IPS DF 19.7 (cell line): ENCODE results near the gene DLG2.

Experiments used
- DNase-seq: peaks from one replicate; pipeline ENCODE4 v3.0.0-alpha.2; 2013; ENCODE audit warnings: low read depth, low spot score

Gene DLG2

DNA sequence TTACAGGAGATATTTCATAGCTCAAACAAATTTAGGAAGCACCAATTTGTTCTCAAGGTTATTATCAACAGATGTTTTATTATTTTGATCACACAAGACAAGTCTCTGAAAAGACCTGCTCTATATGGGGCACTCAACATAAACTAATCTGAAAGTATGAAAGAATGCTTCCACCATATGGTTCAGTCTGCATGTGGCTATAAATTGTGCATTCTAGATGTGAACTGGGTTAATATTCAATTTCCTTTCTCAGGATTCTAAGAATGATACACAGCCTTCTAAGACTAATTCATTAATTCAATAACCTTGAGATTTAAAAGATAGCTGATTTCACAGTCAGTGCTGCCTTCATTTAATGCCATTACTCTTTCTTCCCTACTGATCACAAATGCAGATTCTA lies 1489.6 kb downstream of the DLG2 start:
- no peak for DNase-seq

- DNase-seq = no peak
Measured at GRCh38 chr11:84136926-84137325, 1490.2 kb downstream of the DLG2 start.

GRCh38 chr11:84130646-84131427 lies 1496.3 kb downstream of the DLG2 start:
- no peak for DNase-seq

- no peak for DNase-seq
Measured at GRCh38 chr11:84129961-84130576, 1497.1 kb downstream of the DLG2 start.

DNA sequence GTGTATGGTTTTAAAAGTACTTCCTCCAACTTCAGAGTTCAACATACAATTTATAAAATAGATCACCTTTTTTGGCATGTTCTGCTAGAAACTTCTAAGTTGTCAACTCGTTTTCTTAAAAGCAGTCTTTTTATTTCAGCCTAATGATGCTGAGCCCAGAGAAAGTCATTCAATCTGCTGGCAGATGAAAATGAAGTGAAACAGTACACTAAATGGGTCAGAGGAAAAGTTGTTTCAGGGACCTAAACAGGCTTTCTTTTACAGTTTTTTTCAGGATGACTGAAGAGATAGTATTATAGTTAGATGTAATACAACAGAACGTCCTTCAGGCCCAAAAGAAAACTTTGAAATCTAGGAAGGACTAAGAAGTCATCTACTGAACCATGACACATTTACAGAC lies 1498.3 kb downstream of the DLG2 start:
- DNase-seq = no peak

DNA sequence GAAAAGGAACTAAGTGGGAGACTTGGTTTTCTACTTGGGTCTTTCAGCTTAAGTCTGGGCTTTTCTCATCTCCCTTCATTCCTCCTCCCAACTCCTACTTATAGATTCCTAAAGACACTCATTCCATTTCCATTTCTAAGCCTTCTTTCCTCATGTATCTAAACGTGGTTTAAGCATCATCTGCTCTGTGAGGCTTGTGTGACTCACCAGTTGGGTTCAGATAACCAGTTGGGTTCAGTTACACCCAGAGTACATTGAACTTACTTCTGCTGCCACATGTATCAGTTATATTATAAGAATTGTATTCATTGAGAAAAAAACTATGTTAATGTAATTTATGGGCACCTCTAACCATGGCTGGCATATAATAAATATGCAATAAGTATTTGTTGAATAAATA lies 1509.8 kb downstream of the DLG2 start:
- no peak for DNase-seq

GRCh38 chr11:84106541-84106940 lies 1520.6 kb downstream of the DLG2 start:
- DNase-seq = no peak

- DNase-seq = no peak
Measured at GRCh38 chr11:84105148-84105547, 1522.0 kb downstream of the DLG2 start.

- no peak for DNase-seq
Measured at GRCh38 chr11:84103096-84103495, 1524.0 kb downstream of the DLG2 start.

GRCh38 chr11:84097186-84097585 lies 1530.0 kb downstream of the DLG2 start:
- no peak for DNase-seq

GRCh38 chr11:84091212-84091986 lies 1535.7 kb downstream of the DLG2 start:
- no peak for DNase-seq

DNA sequence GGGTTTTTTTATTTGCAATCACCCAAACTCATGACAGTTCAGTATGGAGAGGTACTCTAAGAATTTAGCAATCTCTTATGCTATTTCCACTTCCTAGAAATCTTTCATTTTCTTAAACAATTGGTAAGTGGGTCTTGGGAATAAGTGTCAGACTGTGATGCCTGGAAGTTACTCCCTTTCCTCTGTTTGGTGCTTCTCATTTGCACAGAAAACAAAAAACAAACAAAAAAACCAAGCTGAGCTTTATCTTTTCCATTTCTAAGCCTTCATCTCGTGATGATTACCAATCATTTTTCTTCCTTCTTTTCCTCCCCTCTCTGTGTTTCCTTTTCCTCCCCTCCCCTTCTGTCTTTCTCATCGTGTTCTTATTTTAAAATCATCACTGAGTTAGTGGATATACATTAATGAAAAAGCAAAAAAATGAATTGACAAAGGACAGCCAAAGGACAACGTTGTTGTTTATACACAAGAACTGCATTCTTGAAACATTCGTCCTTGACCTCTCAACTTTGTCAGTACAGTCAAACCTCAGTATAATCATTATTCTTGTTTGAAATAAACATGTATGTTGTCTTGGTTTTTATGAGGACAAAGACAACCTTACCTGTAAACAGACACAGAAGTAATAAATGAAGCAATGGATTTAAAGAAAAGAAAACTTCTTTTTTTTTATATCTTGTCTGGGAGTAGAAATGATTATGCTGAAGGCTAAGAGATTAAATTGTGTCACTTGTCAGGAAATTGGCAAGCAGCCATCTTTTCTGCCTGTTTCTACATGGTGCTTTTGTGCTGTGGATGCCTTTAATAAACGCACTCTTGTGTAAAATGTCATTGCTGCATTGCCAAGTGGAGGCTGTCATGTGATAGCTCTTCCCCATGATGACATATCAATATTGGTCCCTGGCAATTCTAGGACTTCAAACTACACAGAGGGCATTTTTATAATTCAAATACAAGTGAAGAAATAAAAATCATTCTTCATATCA lies 1537.8 kb downstream of the DLG2 start:
- DNase-seq = no peak

GRCh38 chr11:84071851-84072250 lies 1555.3 kb downstream of the DLG2 start:
- DNase-seq = no peak

DNA sequence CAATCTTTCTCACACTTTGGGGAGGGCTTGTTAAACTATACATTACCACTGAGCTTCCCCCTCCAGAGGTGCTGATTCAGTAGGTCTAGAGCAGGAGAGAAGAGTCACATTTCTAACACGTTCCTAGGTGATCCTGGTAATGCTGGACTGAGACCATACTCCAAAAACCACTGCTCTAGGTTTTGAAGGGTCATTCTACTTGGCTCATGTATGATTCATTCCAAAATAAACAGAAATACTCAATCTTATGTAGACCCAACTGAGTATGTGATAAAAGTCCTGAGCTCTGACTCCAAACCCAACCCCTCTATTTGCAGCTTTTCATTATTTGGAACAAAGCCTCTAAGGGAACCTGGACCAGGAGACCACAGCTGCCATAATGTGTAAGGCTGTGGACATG lies 1558.1 kb downstream of the DLG2 start:
- no peak for DNase-seq

GRCh38 chr11:84061726-84062125 lies 1565.4 kb downstream of the DLG2 start:
- no peak for DNase-seq

DNA sequence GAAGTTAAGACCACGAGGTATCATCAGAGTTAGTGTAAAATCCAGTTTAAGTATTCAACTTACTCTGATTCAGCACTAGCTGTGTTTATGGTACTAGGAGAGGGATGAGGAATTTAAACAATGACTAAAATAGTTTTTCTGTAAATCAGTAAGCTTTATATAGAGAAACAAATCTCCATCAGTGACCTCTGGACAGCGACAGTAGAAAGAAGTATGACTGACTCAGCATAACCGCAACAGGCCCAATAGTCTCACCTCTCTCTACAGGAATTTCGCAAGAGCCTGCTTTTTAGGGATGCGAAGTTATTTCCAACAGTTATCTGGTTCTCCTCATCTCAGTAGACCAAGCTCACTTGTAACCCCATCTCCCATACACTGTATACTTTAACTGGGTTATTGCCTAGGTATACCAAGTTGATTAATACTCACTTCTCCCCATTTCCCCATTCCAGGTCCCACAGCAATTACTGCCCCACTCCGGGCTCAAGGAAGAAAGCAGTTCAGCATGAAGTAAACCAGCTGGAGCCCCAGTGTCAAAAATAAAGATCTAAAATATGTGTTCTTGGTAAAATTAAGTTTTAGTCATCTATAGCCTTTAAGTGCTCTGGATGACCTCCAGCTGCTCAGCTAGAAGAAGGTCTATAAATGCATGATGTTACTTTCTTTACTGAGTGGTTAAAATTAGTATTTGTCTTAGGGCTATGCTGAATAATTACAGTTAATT lies 1570.3 kb downstream of the DLG2 start:
- DNase-seq = no peak

GRCh38 chr11:84045146-84045545 lies 1582.0 kb downstream of the DLG2 start:
- no peak for DNase-seq

DNA sequence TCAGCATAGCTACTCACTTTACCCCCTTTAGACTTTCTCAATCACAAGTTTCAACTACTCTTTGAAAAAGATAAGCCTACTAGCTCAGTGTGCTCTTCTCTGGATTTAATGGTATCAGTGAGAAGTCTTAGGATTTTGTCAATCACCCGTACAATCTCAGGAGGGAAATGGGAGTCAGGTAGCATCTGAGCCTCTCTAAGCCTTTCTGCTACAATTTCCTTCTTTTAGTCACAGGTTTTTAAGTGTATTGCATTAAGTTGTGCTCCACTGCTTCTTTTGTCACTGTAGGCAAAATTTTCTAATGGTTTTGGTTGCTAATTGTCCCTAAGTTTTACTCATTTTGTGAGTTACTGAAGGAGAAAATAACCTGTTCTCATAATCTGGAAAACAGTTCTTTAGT lies 1582.4 kb downstream of the DLG2 start:
- no peak for DNase-seq

DNA sequence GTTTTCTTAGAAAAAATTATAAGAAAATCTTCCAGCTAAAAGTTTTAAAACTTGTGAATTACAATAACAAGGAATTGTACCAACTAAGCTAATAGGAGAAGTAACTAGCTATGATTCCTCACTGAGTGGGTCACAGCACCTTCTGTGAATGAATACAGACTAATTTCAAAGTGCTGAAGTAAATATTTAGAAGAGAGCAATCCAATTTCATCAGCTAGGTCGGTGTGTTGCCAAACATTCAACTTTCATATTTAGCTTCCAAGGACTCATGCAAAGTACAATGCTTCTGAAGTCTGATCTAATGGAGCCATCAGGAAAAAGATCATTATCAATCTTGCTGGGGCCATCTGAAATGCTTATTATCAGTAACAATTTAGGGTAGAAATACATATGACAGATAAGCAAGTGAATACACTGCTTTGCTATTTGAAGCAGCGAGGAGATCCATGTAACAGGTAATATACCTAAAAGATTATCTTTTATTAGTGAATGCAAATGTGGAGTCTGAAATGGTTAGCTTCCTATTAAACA lies 1590.4 kb downstream of the DLG2 start:
- no peak for DNase-seq

DNA sequence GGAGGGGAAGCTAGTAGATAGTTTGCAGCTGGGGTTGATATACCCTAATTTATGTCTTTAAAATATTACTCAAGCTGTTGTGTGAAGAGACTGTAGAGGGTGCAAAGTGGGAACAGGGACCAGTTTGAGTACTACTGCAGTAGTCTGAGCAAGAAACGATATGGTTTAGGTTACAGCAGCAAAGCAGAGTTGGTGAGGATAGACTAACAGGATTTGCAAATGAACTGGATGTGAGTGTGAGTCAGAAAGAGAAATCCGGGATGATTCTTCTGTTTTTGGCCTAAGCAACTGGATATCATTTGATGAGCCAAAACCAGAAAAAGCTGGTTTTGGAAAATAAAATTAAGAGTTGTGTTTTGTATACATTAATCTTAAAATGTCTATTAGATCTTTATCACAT lies 1591.5 kb downstream of the DLG2 start:
- DNase-seq = no peak

- no peak for DNase-seq
Measured at GRCh38 chr11:84034484-84034883, 1592.7 kb downstream of the DLG2 start.
